ENCODE measurements around the gene SIK3. TPM values are rescaled to one million over a fixed set of nuclear protein-coding genes. Genes with fewer than 3 reads are reported as not detected.

Gene SIK3
- polyA plus RNA-seq, 1 experiment, result 7.3 TPM

DNA sequence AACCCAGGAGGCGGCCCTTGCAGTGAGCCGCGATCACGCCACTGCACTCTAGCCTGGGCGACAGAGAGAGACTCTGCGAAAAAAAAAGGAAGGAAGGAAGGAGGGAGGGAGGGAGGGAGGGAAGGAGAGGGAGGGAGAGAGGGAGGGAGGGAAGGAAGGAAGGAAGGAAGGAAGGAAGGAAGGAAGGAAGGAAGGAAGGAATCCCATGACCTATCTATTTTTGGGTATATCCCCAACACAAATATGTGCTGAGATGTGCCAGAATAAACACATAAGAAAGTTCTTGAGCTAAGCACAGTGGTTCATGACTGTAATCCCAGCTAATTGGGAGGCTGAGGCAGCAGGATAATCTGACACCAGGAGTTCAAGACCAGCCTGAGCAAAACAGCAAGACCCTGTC is 82.0 kb downstream of the SIK3 start:
- Histone ChIP-seq H3K4me3 (ENCODE audit: low read depth, low read length) (no peak overlapping the region), H3K27me3 (ENCODE audit: control insufficient read depth, insufficient read depth, low read length) (no peaks in the 10 kb centered on the region), H3K36me3 (ENCODE audit: control insufficient read depth, insufficient read depth, low read length) (no peaks in the 10 kb centered on the region)
- DNase-seq (ENCODE audit: low read depth), result no peak
- POLR2A ChIA-PET, result no interaction called here
- no peak for TF ChIP-seq CTCF (IDR thresholded peaks at IDR 0.05; ENCODE audit: insufficient read depth, low read depth, low read length)
- CTCF ChIA-PET, result interaction anchor here (0.9 kb wide), 1 partner anchor 9 kb away, joined by 3 read pairs; no protein-coding TSS in a partner anchor

- no peak for DNase-seq (ENCODE audit: low read depth)
- H3K27me3 ChIP-seq (ENCODE audit: control insufficient read depth, insufficient read depth, low read length), result no peaks in the 10 kb centered on the region
- CTCF ChIA-PET, result interaction anchor here (0.7 to 1.3 kb wide), 3 partner anchors 13 to 175 kb away, joined by 3 to 5 read pairs (median 4); partner anchors contain the start of gene SIK3
- POLR2A ChIA-PET, result interaction anchor here (0.7 to 1.2 kb wide), 3 partner anchors 14 to 62 kb away, joined by 3 to 8 read pairs (median 4); no protein-coding TSS in a partner anchor
- TF ChIP-seq CTCF (IDR thresholded peaks at IDR 0.05; ENCODE audit: insufficient read depth, low read depth, low read length), result no peak
- H3K36me3 ChIP-seq (ENCODE audit: control insufficient read depth, insufficient read depth, low read length), result no peaks in the 10 kb centered on the region
- no peak overlapping the region for H3K4me3 ChIP-seq (ENCODE audit: low read depth, low read length)
These were observed 86.7 kb downstream of the SIK3 start for GRCh38 chr11:117011541-117011898.

DNA sequence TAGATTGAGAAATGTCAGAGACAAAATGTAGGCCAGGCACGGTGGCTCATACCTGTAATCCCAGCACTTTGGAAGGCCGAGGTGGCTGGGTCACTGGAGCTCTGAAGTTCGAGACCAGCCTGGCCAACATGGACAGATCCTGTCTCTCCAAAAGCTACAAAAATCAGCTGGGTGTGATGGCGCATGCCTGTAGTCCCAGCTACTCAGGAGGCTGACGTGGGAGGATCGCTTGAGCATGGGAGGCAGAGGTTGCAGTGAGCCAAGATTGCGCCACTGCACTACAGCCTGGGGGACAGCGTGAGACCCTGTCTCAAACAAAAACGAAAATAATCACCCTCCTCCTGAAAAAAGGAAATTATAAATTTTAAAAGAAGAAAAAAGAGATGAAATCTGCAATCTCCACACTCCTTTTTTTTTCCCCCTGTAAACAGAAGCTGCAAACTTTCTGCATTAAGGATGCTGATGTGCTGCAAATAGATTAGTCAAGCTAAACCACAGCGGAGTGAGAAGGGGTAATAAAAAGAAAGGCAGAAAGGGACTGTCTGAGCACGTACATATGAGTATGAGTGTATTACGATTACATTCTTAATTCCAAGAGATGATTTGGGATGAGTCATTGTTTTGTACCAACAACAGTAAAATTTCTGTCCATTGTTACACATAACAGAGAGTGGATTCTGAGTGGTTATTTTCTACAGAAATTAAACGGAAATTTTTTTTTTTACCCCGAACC is 87.3 kb downstream of the SIK3 start:
- ChIA-PET CTCF (interaction anchor here (0.7 to 1.3 kb wide), 4 partner anchors 13 to 175 kb away, joined by 3 to 5 read pairs (median 4); partner anchors contain the start of gene SIK3), POLR2A (interaction anchor here (0.7 to 1.2 kb wide), 3 partner anchors 14 to 62 kb away, joined by 3 to 8 read pairs (median 4); no protein-coding TSS in a partner anchor)
- Histone ChIP-seq H3K36me3 (ENCODE audit: control insufficient read depth, insufficient read depth, low read length) (no peaks in the 10 kb centered on the region), H3K27me3 (ENCODE audit: control insufficient read depth, insufficient read depth, low read length) (no peaks in the 10 kb centered on the region), H3K4me3 (ENCODE audit: low read depth, low read length) (no peak overlapping the region)
- TF ChIP-seq CTCF (IDR thresholded peaks at IDR 0.05; ENCODE audit: insufficient read depth, low read depth, low read length), result no peak
- DNase-seq (ENCODE audit: low read depth), result peak; percentile 95

DNA sequence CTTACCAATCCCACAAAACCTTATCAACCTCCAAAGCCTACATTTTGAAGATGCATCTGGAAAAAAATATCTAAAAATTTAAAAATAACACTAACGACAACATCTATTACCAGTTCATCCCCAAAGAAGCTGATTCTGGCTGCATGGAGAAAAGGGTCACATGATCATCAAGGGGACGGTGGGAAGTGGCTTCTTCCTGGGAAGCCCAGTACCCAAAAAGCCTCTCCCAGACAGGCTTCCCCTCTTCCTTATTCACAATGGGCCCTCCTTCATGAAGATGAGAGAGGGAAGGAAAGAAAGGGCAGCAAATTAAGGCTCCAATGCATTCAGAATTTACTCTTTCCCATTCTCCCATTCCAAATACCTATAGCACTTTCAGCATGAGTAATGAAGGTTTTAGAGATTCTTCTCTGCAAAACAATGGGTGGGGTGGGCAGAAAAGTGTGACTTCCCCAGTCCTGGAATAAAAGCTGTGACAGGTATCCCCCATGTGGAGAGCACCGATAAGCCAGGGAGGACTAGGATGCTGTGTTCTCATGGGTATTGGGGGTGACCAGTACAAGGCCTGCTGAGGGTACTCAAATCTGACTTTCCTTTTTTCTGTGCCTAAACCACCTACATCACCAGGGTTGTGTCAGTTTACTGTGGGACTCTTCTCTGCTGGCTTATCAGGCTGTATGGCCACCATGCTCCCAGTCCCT is 88.2 kb downstream of the SIK3 start:
- CTCF ChIA-PET, result interaction anchor here (1.0 to 1.3 kb wide), 2 partner anchors 9 to 12 kb away, joined by 3 to 5 read pairs; no protein-coding TSS in a partner anchor
- H3K27me3 ChIP-seq (ENCODE audit: control insufficient read depth, insufficient read depth, low read length), result no peaks in the 10 kb centered on the region
- DNase-seq (ENCODE audit: low read depth), result no peak
- POLR2A ChIA-PET, result no interaction called here
- no peaks in the 10 kb centered on the region for H3K36me3 ChIP-seq (ENCODE audit: control insufficient read depth, insufficient read depth, low read length)
- TF ChIP-seq CTCF (IDR thresholded peaks at IDR 0.05; ENCODE audit: insufficient read depth, low read depth, low read length), result no peak
- H3K4me3 ChIP-seq (ENCODE audit: low read depth, low read length), result no peak overlapping the region

- POLR2A ChIA-PET, result no interaction called here
- CTCF ChIA-PET, result no interaction called here
- no peak for TF ChIP-seq CTCF (IDR thresholded peaks at IDR 0.05; ENCODE audit: insufficient read depth, low read depth, low read length)
These were observed 92.5 kb downstream of the SIK3 start for GRCh38 chr11:117005758-117006157.

More at GRCh38 chr11:117005758-117006157, 92.5 kb downstream of the SIK3 start:
- Histone ChIP-seq H3K36me3 (ENCODE audit: control insufficient read depth, insufficient read depth, low read length) (no peaks in the 10 kb centered on the region), H3K4me3 (ENCODE audit: low read depth, low read length) (no peak overlapping the region), H3K27me3 (ENCODE audit: control insufficient read depth, insufficient read depth, low read length) (no peaks in the 10 kb centered on the region)
- DNase-seq (ENCODE audit: low read depth), result no peak

Data from BJ (cell line).